ENCODE data around the gene FEZ2.

GRCh38 chr2:36567711-36568408, 30.1 kb downstream of the FEZ2 start:
- TF ChIP-seq, protein P1, sequence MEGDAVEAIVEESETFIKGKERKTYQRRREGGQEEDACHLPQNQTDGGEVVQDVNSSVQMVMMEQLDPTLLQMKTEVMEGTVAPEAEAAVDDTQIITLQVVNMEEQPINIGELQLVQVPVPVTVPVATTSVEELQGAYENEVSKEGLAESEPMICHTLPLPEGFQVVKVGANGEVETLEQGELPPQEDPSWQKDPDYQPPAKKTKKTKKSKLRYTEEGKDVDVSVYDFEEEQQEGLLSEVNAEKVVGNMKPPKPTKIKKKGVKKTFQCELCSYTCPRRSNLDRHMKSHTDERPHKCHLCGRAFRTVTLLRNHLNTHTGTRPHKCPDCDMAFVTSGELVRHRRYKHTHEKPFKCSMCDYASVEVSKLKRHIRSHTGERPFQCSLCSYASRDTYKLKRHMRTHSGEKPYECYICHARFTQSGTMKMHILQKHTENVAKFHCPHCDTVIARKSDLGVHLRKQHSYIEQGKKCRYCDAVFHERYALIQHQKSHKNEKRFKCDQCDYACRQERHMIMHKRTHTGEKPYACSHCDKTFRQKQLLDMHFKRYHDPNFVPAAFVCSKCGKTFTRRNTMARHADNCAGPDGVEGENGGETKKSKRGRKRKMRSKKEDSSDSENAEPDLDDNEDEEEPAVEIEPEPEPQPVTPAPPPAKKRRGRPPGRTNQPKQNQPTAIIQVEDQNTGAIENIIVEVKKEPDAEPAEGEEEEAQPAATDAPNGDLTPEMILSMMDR (IDR thresholded peaks at IDR 0.05) = no peak
- TF ChIP-seq POLR2A (IDR thresholded peaks at IDR 0.05) = no peak

Measured in adrenal gland (tissue), 5 donors.